GM12874 (cell line): Measurements from ENCODE around the gene GPC5.

Source experiments
- CTCF ChIP-seq: IDR thresholded peaks from 2 replicates; pipeline ENCODE4 v1.5.1; 2011; ENCODE audit warnings: low read depth, mild to moderate bottlenecking, control low read depth, low read length, moderate library complexity; ENCODE audit not compliant: insufficient read depth

Gene GPC5

GRCh38 chr13:91668866-91669495 is 270.6 kb downstream of the GPC5 start:
- TF ChIP-seq CTCF: no peak

GRCh38 chr13:91684746-91685145 is 286.3 kb downstream of the GPC5 start:
- TF ChIP-seq CTCF: no peak

GRCh38 chr13:91690944-91691343 is 292.5 kb downstream of the GPC5 start:
- no peak for TF ChIP-seq CTCF

- no peak for TF ChIP-seq CTCF
Observed at GRCh38 chr13:91693466-91693865, 295.0 kb downstream of the GPC5 start.

- TF ChIP-seq CTCF: no peak
Observed at GRCh38 chr13:91698308-91698707, 299.9 kb downstream of the GPC5 start.

GRCh38 chr13:91698767-91699166 is 300.3 kb downstream of the GPC5 start:
- TF ChIP-seq CTCF: no peak

- no peak for TF ChIP-seq CTCF
Observed at GRCh38 chr13:91699863-91700262, 301.4 kb downstream of the GPC5 start.
